ENCODE measurements around the gene IGSF22.
"Not testable (repeated sequence)": the region's sequence is repeated elsewhere in the genome, so short reads cannot be mapped to it uniquely, and the experiment has no call there.

Gene IGSF22

GRCh38 chr11:18691467-18692140 is 34.4 kb downstream of the IGSF22 start:
- not testable (repeated sequence) for DNase-seq (ENCODE audit: low spot score)

- DNase-seq (ENCODE audit: low spot score), result no peak
Observed at GRCh38 chr11:18684267-18684666, 41.7 kb downstream of the IGSF22 start.

GRCh38 chr11:18682466-18682865 is 43.5 kb downstream of the IGSF22 start:
- DNase-seq (ENCODE audit: low spot score), result no peak

- DNase-seq (ENCODE audit: low spot score), result not testable (repeated sequence)
Observed at GRCh38 chr11:18681949-18682348, 44.0 kb downstream of the IGSF22 start.

- DNase-seq (ENCODE audit: low spot score), result no peak
Observed at GRCh38 chr11:18677560-18677959, 48.4 kb downstream of the IGSF22 start.

GRCh38 chr11:18676803-18677202 is 49.2 kb downstream of the IGSF22 start:
- no peak for DNase-seq (ENCODE audit: low spot score)

- DNase-seq (ENCODE audit: low spot score), result not testable (repeated sequence)
Observed at GRCh38 chr11:18672209-18672608, 53.8 kb downstream of the IGSF22 start.

- DNase-seq (ENCODE audit: low spot score), result no peak
Observed at GRCh38 chr11:18671246-18671645, 54.7 kb downstream of the IGSF22 start.

GRCh38 chr11:18669711-18670110 is 56.3 kb downstream of the IGSF22 start:
- DNase-seq (ENCODE audit: low spot score), result no peak

GRCh38 chr11:18669219-18669596 is 56.8 kb downstream of the IGSF22 start:
- no peak for DNase-seq (ENCODE audit: low spot score)

GRCh38 chr11:18668131-18668530 is 57.9 kb downstream of the IGSF22 start:
- no peak for DNase-seq (ENCODE audit: low spot score)

- not testable (repeated sequence) for DNase-seq (ENCODE audit: low spot score)
Observed at GRCh38 chr11:18665353-18665872, 60.6 kb downstream of the IGSF22 start.

- DNase-seq (ENCODE audit: low spot score), result no peak
Observed at GRCh38 chr11:18657673-18658072, 68.3 kb downstream of the IGSF22 start.
